CD4-positive, alpha-beta T cell treated with Interleukin-4 for 1 hour (primary cell): ENCODE data around the gene CYS1.

Experiments
- DNase-seq, 2 donors: peaks; one replicate each; pipeline ENCODE4 v3.0.0-alpha.2; 2020 to 2022

The CYS1 gene

DNA sequence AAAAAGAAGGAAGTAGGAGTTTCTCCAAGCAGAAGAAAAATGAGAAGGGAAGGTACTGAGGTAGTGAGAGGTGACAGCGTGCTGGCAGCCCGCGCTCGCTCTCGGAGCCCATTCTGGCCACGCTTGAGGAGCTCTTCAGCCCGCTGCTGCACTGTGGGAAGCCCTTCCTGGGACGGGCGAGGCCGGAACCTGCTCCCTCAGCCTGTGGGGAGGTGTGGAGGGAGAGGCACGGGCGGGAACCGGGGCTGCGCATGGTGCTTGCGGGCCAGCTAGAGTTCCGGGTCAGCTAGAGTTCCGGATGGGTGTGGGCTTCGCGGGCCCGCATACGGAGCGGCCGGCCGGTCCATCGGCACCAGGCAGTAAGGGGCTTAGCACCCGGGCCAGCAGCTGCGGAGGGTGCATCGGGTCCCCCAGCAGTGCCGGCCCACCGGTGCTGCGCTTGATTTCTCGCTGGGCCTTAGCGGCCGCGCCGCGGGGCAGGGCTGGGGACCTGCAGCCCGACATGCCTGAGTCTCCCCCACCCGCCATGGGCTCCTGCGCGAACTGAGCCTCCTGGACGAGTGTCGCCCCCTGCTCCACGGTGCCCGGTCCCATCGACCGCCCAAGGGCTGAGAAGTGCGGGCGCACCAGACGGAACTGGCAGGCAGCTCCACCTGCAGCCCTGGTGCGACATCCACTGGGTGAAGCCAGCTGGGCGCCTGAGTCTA is 11.1 kb upstream of the CYS1 start:
- peak; percentile 14 to 20 for DNase-seq

DNA sequence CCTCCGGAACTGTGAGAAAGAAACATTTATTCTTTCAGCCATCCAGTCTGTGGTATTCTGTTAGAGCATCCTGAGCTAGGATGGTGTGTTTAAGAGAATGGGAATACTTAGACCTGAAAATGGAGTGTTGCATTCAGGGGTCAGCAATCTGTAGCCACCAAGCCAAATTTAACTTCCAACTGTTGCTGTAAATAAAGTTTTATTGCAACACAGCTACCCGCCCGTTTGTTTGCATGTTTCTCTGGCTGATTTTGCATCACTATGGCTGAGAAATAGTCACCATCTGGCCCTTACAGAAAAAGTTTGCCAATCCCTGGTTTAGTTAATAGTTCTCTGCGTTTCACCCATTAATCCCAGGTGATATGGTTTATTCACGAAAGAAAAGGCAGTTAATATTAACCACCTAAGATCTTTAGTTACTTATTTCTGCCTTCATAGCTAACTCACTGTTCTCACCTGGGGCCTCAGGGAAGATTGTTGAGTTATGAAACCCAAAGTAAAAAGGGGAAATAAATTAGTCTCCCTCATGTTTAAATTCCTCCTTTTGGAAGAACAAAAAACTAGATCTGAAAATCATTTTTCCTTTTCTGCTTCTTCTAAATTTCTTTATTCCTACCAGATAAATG is 9.5 kb upstream of the CYS1 start:
- no peak for DNase-seq

DNA sequence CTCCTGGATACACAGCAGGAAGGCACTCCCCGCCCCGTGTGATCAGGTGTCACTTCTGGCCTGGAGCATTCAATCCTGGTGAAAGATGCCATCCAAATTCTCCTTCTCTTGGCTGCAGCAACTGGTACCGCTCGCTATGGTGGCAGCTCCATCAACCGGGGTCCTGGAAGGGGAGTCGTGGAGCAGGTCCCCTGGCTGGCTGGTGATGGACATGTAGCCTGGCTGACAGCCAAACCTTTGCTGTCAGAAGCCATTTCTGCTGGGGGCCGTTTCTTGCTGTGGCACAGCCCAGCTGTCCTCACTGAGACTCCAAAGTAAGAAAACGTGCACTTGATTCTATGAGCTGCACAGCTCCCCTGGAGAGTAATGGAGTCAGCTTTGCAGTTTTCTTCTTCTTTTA is 7.1 kb upstream of the CYS1 start:
- no peak for DNase-seq

DNA sequence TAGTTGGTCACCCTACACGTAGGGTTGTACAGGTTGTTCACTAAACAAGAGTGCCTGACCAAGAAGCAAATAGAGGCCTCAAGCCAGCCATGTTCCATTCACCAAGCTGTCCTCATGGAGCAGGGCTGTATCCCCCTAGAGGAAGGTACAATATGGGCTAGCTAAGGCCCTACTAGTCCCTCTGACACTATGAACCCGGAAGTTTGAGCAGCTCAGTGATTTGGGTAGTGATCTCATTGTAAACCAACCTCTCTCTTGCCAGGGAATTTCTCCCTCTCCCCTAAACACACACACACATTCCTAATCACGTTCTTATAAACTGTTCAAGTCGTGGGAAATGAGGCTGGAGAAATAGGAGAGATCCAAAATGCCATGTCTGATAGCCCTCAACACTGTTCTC is 6.7 kb upstream of the CYS1 start:
- DNase-seq, result no peak

DNA sequence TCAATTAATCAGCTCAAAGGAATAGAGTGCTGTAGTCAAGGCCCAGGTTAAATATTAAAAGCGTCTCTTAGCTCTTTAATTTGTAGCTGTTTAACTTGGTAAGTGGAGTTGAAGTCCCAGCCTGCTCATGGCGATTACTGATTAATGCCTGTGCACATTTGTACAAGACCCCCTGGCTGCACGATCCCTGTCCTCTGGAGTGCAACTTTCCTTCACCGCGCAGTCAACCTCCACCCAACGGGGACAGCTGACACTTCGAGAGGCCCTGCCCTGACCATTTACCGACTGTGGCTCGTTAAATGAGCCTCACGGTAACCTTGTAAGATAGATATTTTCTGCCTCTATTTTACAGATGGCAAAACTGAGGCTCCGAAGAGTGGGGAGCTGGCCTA is 5.5 kb upstream of the CYS1 start:
- no peak for DNase-seq

DNA sequence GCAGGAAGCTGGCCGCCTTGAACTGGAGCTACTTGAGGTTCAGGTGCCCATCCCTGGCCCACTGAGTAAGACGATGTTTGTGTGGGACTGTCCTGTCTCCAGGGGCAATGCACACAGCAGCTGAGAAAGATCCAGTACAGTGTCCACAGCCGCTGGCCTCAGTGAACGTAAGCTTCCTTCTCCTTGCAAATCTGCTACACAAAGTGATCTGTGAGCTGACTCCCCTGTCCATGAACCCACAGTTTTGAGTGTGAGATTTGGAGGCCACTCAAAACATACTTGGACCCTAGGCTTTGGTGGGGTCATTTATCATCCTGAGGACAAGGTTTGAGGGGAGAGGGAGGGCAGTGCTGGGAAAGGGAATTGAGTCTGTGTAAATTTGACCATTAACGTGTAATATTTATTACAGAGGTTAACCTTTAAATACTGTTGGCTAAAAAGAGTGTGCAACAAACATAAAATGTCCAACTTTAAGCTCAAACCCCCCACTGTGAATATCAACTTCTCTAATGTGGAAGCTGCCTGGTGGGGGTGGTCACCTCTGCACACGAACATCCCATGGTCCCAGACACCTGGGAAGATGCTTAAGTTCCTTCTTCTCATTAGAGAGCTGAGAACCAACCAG is 4.9 kb upstream of the CYS1 start:
- DNase-seq, result no peak

DNA sequence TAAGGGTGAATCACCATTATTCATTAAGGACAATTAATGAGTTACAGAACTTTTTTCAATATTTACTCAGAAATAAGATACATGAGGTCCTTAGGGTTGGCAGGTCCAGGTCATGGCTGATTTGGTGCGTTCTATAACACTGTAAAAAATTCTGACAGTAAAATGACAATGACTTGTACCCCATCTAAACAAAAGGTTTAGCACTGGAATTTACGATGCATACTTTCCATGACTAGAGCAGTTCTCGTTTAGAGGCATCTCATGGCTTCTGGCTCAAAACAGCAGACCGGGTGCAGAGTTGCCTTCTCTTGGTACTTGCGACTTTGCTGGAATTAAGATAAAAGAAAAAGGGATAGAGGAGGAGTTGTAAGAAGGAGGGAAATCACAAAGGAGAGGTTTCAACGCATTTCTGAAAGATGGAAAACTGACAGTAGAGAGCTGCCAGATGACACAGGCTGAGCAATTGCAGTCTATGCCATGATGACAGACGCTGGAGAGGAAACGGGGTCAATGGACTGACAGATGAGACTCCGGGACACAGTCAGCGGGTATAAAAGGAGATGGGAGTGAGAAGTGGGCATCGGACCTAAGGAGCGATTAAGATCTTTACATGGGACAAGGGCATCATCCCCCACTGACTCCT is 4.1 kb upstream of the CYS1 start:
- DNase-seq, result no peak

DNA sequence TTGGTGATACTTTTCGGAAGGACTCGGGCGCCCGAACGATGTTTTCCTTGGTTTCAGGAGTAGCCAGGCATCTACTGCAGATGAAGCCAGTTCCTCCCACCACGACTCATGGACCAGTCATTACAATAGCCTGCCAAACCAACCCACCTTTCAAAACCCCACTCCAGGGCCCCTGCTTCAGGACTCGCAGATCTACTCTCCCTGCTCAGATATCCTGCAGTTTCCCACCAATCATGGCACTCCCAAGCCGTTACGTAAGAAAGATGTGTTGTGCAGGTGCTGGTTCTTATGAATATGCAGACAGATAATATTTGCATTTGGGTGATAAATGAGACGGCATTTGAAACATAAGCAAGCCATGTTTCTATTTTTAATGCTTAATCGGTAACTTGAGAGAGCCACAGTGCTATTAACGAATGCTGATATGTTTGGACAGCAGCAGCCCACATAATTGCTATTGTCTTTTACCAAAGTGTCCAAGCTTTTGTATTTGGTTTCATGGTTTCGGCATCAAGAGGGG is 3.5 kb upstream of the CYS1 start:
- DNase-seq, result no peak

DNA sequence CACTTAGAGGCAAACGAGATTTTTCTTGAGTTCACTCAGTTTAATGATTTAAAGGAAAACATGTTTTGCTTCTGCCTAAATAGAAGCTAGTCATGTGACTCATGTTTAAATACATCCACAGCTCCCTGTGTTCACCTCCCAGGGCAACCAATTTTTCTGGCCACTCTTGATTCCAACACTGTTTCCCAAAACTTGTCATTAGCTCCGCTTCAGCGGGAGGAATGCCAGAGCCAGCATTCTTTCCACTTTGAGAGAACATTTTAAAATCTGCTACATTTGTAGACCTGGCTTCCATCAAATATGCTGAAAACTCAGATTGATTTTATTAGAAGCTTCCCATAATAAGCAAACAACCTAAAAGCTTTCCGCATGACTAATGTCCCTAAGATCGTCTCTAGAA is 2.8 kb upstream of the CYS1 start:
- no peak for DNase-seq

DNA sequence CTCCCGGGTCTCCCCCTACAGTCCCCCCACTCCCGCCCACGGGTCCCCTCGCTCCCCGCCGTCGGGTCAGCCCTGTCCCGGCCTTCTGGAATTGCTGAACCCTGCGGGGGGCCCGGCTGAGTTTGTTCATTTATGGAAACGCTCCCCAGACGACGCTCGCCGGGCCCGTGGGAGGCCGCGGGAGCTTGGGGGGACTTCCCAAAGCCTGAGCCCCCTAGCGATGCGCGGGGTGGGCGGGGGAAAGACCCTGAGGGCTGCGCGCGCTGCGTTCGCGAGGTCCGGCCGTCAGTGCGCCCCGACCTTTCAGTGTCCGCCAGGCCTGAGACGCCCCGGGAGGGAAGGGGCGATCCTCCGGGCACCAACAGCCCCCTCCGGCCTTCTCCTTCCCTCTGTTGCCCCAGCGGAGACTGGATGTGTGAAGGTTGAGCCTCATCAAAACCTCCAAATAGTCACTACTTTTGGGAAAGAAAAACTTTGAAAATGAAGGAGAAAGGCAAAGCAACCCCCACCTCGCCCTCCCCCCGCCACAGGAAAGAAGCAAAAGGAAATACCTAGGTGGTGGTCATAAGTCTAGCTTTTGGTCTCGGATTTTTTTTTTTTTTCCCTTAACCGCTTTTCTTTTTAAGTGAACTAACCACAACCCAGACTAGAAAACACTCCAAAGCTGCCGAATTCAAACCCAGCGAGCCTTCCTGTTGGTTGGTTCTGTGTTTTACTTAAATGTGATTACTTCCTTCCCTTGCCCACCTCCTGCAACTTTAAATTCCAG is 509 bp upstream of the CYS1 start:
- peak; percentile 28 to 57 for DNase-seq

DNA sequence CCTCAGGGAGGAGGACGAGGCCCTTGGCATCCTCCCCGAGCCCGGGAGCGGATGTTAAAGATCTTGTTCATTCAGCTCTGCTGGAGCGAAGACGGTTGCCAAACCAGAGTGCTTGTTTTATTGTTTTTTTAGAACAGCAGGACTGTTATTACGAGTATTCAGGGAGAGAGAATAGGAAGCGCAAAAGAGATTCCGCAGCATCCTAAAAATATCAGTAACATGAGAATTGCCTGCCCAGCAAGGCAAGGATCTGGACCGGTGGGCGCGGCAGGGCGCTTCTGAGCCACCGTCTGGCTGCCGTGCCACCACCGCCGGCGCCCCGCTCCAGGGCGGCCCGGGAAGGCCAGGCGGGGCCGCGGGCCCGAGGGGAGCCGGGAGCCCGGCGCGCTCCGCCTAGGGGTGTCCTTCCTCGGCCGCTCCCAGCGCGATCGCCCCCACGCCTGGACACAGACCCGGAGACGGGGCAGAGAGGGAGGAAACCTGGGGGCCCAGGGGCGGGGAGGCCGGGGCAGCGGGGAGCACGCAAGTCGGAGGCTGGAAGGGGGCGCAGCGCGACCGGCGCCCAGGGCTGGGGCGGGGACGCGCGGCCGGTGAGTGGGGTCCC is 843 bp downstream of the CYS1 start:
- no peak for DNase-seq

DNA sequence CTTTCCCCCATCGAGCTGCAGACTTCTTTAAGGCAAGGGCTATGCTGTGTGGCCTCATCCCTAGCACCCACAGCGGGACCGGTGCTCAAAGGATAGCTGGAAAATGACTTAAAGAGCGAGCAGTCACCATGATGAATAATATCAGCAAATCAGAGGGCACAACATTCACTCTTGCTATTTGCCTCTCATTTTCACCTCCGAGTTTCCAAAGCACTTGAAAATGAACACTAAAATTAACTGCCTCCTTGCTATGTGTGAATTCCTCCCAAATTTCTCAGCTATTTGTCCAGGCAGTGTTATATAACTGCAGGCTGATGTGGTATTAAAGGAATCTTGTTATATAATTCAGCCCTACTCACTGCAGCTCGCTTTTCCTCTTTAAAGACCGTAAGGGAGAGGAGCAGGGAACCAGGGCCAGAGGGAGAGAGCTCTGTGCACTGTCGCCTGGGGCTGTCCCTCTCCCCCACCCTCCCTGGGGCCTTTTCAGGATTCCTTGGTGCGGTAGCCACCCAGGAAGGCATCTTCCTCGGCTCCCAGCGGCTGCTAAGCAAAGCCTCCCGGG is 1.4 kb downstream of the CYS1 start:
- DNase-seq, result no peak

DNA sequence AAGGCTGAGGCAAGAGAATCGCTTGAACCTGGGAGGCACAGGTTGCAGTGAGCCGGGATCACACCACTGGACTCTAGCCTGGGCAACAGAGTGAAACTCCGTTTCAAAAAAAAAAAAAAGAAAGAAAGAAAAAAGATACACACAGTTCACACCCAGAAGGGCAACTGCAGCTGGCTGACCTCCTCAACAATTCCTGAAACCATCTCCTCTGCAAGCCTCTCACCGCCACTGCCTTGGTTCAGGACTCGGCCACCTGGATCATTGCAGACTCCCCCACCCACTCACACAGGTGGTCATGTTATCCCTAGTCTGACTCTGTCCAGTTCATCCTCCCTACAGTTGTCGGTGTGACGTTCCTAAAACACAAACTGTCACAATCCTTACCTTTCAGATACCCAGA is 2.2 kb downstream of the CYS1 start:
- no peak for DNase-seq

DNA sequence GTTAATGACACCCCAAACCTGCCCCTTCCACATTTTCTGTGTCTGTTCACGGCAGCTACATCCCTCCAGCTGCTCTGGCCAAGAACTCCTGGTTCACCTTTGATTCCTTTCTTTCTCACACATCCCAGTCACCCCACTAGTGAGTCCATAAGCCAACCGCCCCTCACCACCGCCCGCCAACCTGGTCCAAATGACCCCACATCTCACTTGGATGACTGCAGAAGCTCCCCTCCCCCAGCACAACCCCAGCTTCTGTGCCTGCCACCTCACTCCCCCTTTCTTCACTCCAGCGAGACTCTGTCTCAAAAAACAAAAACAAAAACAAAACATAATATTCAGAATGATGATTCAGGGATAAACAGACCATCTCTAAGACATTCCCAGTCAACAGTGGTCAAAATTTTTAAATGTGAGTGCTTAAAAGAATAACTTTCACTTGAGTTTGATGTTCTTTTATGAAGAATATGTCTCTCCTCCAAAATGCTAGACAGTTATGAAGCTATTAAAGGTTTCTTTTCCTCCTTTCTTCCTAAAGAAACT is 3.2 kb downstream of the CYS1 start:
- no peak for DNase-seq

DNA sequence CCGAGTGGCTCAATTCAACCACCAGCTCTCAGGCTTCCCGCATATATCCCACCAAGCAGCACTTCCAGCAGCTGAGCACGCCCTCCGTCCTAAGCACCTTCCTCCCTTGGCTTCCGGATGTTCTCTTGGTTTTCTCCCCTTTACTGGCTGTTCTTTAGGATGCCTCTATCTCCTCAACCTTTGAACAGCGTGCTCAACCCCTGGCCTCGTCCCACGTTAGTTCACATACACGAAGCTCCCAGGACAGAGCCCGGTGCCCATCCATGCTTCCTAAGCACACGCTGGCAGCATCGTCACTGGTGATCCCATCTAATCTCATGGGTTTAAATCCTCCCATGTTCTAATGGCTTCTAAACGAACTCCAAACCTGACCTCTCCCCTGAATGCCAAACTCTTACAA is 3.7 kb downstream of the CYS1 start:
- no peak for DNase-seq

DNA sequence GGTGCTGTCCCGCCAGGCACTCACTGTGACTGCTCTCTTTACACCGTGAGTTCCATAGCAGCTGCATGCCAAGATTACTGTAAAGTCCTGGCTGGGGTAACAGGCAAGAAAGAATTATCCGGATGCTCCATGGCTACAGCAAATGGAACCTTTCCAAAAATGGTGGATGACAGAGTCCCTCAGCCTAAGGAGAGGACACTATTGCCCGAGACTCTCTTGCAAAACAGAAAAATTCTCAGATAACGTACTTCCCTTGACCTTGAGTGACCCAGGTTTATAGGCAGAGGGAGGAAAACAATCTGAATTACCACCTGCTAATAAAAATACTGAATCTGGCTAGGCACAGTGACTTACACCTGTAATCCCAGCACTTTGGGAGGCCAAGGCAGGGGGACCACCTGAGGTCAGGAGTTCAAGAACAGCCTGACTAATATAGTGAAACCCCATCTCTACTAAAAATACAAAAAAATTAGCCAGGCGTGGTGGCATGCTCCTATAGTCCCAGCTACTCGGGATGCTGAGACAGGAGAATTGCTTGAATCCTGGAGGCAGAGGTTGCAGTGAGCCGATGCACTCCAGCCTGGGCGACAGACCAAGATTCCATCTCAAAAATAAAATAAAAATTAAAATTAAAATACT is 4.5 kb downstream of the CYS1 start:
- no peak for DNase-seq

DNA sequence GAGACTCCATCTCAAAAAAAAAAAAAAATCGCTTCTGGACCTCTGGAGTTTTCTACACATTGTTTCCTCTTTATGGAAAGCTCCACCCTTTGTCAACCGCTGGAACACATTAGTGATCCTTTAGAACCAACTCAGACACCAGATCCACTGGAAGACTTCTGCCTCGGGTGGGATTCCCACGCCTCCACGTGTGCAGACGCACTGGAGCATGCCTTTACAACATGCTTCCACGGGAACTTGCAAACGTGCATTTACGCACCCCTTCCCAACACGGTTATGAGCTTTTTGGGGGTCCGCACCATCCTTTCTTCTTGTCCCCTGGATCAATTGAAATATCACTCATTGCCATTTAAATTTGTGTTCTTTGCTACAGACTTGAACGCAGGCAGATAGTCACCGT is 5.1 kb downstream of the CYS1 start:
- DNase-seq, result no peak

DNA sequence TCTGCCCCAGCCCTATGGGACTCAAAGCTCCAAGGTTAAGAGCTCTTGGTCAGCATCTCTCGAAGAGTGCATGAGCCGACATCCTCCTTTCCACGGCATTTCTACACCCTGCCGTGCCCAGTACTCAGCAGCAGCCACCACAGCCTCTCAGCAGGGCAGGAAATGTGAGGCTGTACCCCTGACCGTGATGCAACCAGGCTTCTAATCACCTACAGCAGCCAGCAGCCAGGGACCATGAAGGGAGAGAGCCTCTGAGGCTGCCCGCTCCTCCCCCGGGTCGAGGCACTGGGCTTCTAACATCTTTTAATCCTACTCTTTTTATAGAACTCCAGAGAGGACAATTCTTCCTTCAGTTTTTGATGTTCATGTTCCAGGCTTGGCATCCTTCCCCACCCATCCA is 6.5 kb downstream of the CYS1 start:
- DNase-seq, result no peak

DNA sequence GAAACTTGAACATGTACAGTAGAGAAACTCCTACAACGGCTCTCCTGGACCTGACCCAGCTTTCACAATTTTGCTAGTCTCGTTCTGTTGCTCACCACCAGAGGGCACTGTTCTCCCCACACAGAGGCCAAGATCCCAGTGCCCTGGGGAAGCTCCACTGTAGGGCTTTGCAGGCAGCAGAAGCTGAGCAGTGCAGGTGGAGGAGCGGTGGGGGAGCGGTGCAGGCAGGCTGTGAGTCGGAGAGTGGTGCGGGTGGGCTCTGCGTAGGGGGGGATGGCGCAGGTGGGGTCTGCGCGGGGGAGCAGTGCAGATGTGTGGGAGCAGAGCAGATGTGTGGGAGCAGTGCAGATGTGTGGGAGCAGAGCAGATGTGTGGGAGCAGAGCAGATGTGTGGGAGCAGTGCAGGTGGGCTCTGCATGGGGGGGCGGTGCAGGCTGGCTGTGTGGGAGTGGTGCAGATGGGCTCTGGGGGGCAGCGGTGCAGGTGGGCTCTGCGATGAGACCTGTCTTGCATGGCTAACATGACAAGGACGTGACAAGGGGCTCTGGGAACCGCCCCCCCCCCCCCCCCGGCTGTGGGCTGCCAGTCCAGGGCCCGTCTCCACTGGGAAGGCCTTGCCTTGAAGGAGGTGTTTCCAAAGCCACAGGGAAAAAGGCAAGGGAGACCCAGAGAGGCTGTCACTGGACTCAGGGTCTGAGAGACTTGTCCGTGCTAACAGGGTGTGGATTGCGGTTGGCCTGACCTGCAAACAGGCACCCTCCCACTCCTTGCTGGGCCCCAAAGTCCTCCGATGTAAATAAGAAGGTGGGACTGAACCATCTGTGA is 7.3 kb downstream of the CYS1 start:
- DNase-seq, result peak; percentile 81 to 83

DNA sequence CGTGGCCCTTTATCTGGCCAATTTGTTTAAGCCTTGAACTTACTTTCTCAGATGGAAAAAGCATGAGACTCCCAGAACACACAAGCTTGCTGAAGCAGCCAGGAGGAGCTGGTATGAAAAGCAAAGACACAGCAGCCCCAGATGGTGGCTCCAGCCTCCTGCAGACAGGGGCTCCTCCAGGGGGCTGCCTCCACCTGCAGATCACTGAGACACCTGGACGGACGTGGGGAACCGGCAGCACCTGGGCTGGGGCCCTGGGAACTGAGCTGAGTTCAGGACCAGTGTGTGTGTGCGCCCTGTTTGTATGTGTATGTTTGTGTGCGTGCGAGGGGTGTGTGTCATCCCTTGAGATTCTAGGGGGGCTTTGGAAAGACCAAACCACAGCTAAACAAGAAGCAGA is 8.6 kb downstream of the CYS1 start:
- DNase-seq, result no peak

DNA sequence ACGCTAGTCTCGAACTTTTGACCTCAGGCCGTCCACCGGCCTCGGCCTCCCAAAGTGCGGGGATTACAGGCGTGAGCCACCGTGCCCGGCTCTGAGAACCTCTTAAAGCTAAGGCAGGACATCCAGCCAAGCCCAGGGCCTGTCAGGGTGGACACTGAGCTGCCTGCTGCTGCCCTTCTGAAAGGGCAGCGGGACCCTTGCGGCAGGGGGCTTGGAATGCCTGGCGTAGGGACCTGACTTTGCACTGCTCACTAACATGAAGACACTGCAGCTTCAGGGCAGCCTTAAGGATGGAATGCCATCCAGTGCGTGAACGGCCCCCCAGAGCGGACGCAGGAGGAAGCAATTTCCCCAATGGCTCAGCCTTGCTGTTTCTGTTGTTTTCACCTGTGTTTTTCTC is 9.0 kb downstream of the CYS1 start:
- DNase-seq, result no peak
